ENCODE results near the gene MDM1.
A peak's percentile ranks its signal among the peaks of the same experiment; 100 is the strongest.

The MDM1 gene

GRCh38 chr12:68331869-68332727 lies at the start of gene MDM1 (continued):
- no peak for TF ChIP-seq GLI2 (tag by site-specific recombination; IDR thresholded peaks at IDR 0.05; ENCODE audit: borderline replicate concordance, low read depth)
- no peak for TF ChIP-seq ZNF350 (tag by site-specific recombination; IDR thresholded peaks at IDR 0.05)
- TF ChIP-seq SP3 (tag by site-specific recombination; IDR thresholded peaks at IDR 0.05): peak; percentile 86
- no peak for TF ChIP-seq ZNF239 (tag by site-specific recombination; IDR thresholded peaks at IDR 0.05)
- TF ChIP-seq MZF1 (tag by site-specific recombination; IDR thresholded peaks at IDR 0.05; ENCODE audit: borderline replicate concordance): no peak
- TF ChIP-seq SETDB1 (IDR thresholded peaks at IDR 0.05; ENCODE audit: insufficient read length, low read length): no peak
- 0 out of 2 replicates have a peak, but pooled peaks have one; percentile 43 for TF ChIP-seq INSM2 (tag by site-specific recombination; IDR thresholded peaks at IDR 0.05)
- TF ChIP-seq BCL11B (tag by site-specific recombination; IDR thresholded peaks at IDR 0.05; ENCODE audit: low read depth): no peak
- TF ChIP-seq ZNF791 (tag by site-specific recombination; IDR thresholded peaks at IDR 0.05): no peak
- TF ChIP-seq ZNF148 (tag by site-specific recombination; IDR thresholded peaks at IDR 0.05; ENCODE audit: borderline replicate concordance): no peak
- TF ChIP-seq ZNF140 (tag by site-specific recombination; IDR thresholded peaks at IDR 0.05): no peak
- TF ChIP-seq ZNF610 (tag by site-specific recombination; IDR thresholded peaks at IDR 0.05; ENCODE audit: borderline replicate concordance): no peak
- TF ChIP-seq HOXC10 (CRISPR knock-in tag; IDR thresholded peaks at IDR 0.05): no peak
- no peak for TF ChIP-seq ZNF639 (tag by site-specific recombination; IDR thresholded peaks at IDR 0.05)
- no peak for TF ChIP-seq GFI1B (tag by site-specific recombination; IDR thresholded peaks at IDR 0.05)
- TF ChIP-seq ZNF341 (tag by site-specific recombination; IDR thresholded peaks at IDR 0.05; ENCODE audit: low read depth): no peak
- TF ChIP-seq WT1 (tag by site-specific recombination; IDR thresholded peaks at IDR 0.05): no peak
- no peak for TF ChIP-seq ZNF311 (tag by site-specific recombination; IDR thresholded peaks at IDR 0.05; ENCODE audit: borderline replicate concordance)
- TF ChIP-seq ZNF664 (tag by site-specific recombination; IDR thresholded peaks at IDR 0.05): no peak
- TF ChIP-seq PRDM10 (tag by site-specific recombination; IDR thresholded peaks at IDR 0.05): no peak; the same call in 1 of the 2 replicates
- no peak for TF ChIP-seq ZNF530 (tag by site-specific recombination; IDR thresholded peaks at IDR 0.05; ENCODE audit: low read depth)
- TF ChIP-seq ZNF629 (tag by site-specific recombination; IDR thresholded peaks at IDR 0.05): no peak
- TF ChIP-seq PRDM4 (tag by site-specific recombination; IDR thresholded peaks at IDR 0.05): no peak
- TF ChIP-seq HOXA7 (CRISPR knock-in tag; IDR thresholded peaks at IDR 0.05; ENCODE audit: borderline replicate concordance): no peak
- TF ChIP-seq ZNF175 (tag by site-specific recombination; IDR thresholded peaks at IDR 0.05): no peak
- TF ChIP-seq KLF16 (tag by site-specific recombination; IDR thresholded peaks at IDR 0.05): peak; percentile 48; the same call in 1 of the 2 replicates
- no peak; the same call in 1 of the 2 replicates for TF ChIP-seq ZNF777 (tag by site-specific recombination; IDR thresholded peaks at IDR 0.05; ENCODE audit: borderline replicate concordance)
- TF ChIP-seq ZSCAN23 (tag by site-specific recombination; IDR thresholded peaks at IDR 0.05): no peak
- 0 out of 2 replicates have a peak, but pooled peaks have one; percentile 32 for TF ChIP-seq ZNF600 (tag by site-specific recombination; IDR thresholded peaks at IDR 0.05)

All from HEK293 (cell line).